Smooth muscle cell (in vitro differentiated cells): ENCODE data around the gene TBC1D8. TPM values are rescaled to one million over a fixed set of nuclear protein-coding genes. Genes with fewer than 3 reads are reported as not detected.

ENCODE experiments used
- DNase-seq: peaks from one replicate; lab custom pipeline; 2025; ENCODE audit not compliant: unreplicated experiment; lab: John Stamatoyannopoulos, UW
- H2AFZ ChIP-seq: fragments of 200-600 bp; sonication (generic); 2 replicates; pipeline ENCODE4 v1.6.0; 2016; ENCODE audit warnings: antibody characterized with exemption, low read depth, mild to moderate bottlenecking
- H3F3A ChIP-seq: fragments of 200-600 bp; sonication (generic); 2 replicates; pipeline ENCODE4 v1.6.0; 2017; ENCODE audit warnings: antibody characterized with exemption, low read depth
- H3K27ac ChIP-seq: fragments of 200-600 bp; sonication (generic); 2 replicates; pipeline ENCODE4 v1.5.1; 2016; ENCODE audit warnings: low read depth, mild to moderate bottlenecking
- H3K27me3 ChIP-seq: fragments of 200-600 bp; sonication (generic); 2 replicates; pipeline ENCODE4 v1.6.1; 2016; ENCODE audit warnings: low read depth, mild to moderate bottlenecking
- H3K36me3 ChIP-seq: fragments of 200-600 bp; sonication (generic); 2 replicates; pipeline ENCODE4 v1.5.1; 2016; ENCODE audit warnings: low read depth
- H3K4me1 ChIP-seq: fragments of 200-600 bp; sonication (generic); 2 replicates; pipeline ENCODE4 v1.5.1; 2016; ENCODE audit warnings: low read depth
- H3K4me2 ChIP-seq: fragments of 200-600 bp; sonication (generic); 2 replicates; pipeline ENCODE4 v1.6.0; 2016; ENCODE audit warnings: mild to moderate bottlenecking
- H3K4me3 ChIP-seq: fragments of 200-600 bp; sonication (generic); 2 replicates; pipeline ENCODE4 v1.5.1; 2016; ENCODE audit warnings: mild to moderate bottlenecking
- H3K79me2 ChIP-seq: fragments of 200-600 bp; sonication (generic); 2 replicates; pipeline ENCODE4 v1.6.0; 2016; ENCODE audit warnings: low read depth, mild to moderate bottlenecking
- H3K9ac ChIP-seq: fragments of 200-600 bp; sonication (generic); 2 replicates; pipeline ENCODE4 v1.6.0; 2016; ENCODE audit warnings: low read depth
- H3K9me3 ChIP-seq: fragments of 200-600 bp; sonication (generic); replicated peaks from 2 replicates; pipeline ENCODE4 v1.5.1; 2016; ENCODE audit warnings: low read depth
- H4K20me1 ChIP-seq: fragments of 200-600 bp; sonication (generic); 2 replicates; pipeline ENCODE4 v1.6.0; 2016; ENCODE audit warnings: low read depth
- WGBS: methylation state at CpG from one replicate; pipeline ENCODE4 v1.1.7; 2016; ENCODE audit warnings: low lambda C conversion rate; 5-methylcytosine and 5-hydroxymethylcytosine counted together
- polyA plus RNA-seq: library from polyadenylated mRNA; unstranded; fragments of >200 nt; fragmentation: Nextera tagmentation; extraction: Ambion mirVana; gene quantifications from 2 replicates; pipeline ENCODE4 v1.2.1, GENCODE V29; 2016
- total RNA-seq: library from RNA; depleted of rRNA; stranded (reverse); fragments of >200 nt; gene quantifications from 2 replicates; pipeline ENCODE4 v1.2.3, GENCODE V29; 2014
- TF ChIP-seq, protein P1 (sequence below): fragments of 200-600 bp; sonication (generic); IDR thresholded peaks from 2 replicates; pipeline ENCODE4 v1.5.1; 2017; ENCODE audit warnings: borderline replicate concordance, mild to moderate bottlenecking, antibody characterized with exemption; ENCODE audit not compliant: insufficient read depth, poor library complexity, severe bottlenecking

The TBC1D8 gene
- total and polyA plus RNA-seq, 2 experiments from 2014 or later: 0.89 to 15.1 TPM

GRCh38 chr2:101106453-101107181 is 44.6 kb downstream of the TBC1D8 start:
- Histone ChIP-seq H3K27ac (no peak overlapping the region), H3F3A (no peaks in the 10 kb centered on the region), H3K36me3 (no peaks in the 10 kb centered on the region), H3K79me2 (no peaks in the 10 kb centered on the region), H3K9ac (no peak overlapping the region), H4K20me1 (no peaks in the 10 kb centered on the region), H3K27me3 (no peaks in the 10 kb centered on the region), H3K9me3 (no peaks in the 10 kb centered on the region), H3K4me1 (no peaks in the 10 kb centered on the region), H3K4me2 (no peak overlapping the region), H3K4me3 (no peak overlapping the region), H2AFZ (no peak overlapping the region)
- TF ChIP-seq, protein P1, sequence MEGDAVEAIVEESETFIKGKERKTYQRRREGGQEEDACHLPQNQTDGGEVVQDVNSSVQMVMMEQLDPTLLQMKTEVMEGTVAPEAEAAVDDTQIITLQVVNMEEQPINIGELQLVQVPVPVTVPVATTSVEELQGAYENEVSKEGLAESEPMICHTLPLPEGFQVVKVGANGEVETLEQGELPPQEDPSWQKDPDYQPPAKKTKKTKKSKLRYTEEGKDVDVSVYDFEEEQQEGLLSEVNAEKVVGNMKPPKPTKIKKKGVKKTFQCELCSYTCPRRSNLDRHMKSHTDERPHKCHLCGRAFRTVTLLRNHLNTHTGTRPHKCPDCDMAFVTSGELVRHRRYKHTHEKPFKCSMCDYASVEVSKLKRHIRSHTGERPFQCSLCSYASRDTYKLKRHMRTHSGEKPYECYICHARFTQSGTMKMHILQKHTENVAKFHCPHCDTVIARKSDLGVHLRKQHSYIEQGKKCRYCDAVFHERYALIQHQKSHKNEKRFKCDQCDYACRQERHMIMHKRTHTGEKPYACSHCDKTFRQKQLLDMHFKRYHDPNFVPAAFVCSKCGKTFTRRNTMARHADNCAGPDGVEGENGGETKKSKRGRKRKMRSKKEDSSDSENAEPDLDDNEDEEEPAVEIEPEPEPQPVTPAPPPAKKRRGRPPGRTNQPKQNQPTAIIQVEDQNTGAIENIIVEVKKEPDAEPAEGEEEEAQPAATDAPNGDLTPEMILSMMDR: no peak
- no peak for DNase-seq
- WGBS: 76% methylated on average over 12 of the region's 12 CpGs

DNA sequence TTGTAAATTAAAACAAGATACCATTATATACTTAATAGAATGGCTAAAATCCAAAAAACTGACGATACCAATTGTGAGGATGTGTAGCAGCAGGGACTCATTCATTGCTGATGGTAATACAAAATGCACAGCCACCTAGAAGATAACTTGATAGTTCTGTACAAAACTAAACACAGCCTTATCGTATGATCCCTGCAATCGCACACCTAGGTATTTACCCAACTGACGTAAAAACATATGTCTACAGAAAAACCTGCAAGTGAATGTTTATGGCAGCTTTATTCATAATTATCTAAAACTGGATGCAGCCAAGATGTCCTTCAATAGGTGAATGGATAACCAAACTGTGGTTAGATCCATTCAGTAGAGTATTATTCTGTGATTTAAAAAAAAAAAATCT is 45.5 kb downstream of the TBC1D8 start:
- no peak overlapping the region for H3K27ac ChIP-seq
- 92% methylated on average over 4 of the region's 4 CpGs for WGBS
- H3K9ac ChIP-seq: no peak overlapping the region

GRCh38 chr2:101097638-101098037 is 53.5 kb downstream of the TBC1D8 start:
- H3K9ac ChIP-seq: no peak overlapping the region
- no peak for DNase-seq
- H3K9me3 ChIP-seq: no peaks in the 10 kb centered on the region
- H3K4me3 ChIP-seq: no peak overlapping the region
- no peaks in the 10 kb centered on the region for H3F3A ChIP-seq
- TF ChIP-seq, protein P1: no peak
- no peaks in the 10 kb centered on the region for H3K4me1 ChIP-seq
- H3K79me2 ChIP-seq: no peaks in the 10 kb centered on the region
- H2AFZ ChIP-seq: no peak overlapping the region
- no peak overlapping the region for H3K27ac ChIP-seq
- H3K4me2 ChIP-seq: no peak overlapping the region
- no peaks in the 10 kb centered on the region for H4K20me1 ChIP-seq
- H3K36me3 ChIP-seq: no peaks in the 10 kb centered on the region
- no peaks in the 10 kb centered on the region for H3K27me3 ChIP-seq

More for the DNA sequence above, 45.5 kb downstream of the TBC1D8 start:
- no peak for DNase-seq
- Histone ChIP-seq H3K79me2 (no peaks in the 10 kb centered on the region), H4K20me1 (no peaks in the 10 kb centered on the region), H2AFZ (no peak overlapping the region), H3K36me3 (no peaks in the 10 kb centered on the region), H3K9me3 (no peaks in the 10 kb centered on the region), H3K4me2 (no peak overlapping the region), H3K4me3 (no peak overlapping the region), H3F3A (no peaks in the 10 kb centered on the region), H3K4me1 (no peaks in the 10 kb centered on the region), H3K27me3 (no peaks in the 10 kb centered on the region)
- TF ChIP-seq, protein P1: no peak

GRCh38 chr2:101096619-101097142 is 54.5 kb downstream of the TBC1D8 start:
- Histone ChIP-seq H3K4me2 (no peak overlapping the region), H3K79me2 (no peaks in the 10 kb centered on the region), H3K27ac (no peak overlapping the region), H3F3A (no peaks in the 10 kb centered on the region), H3K36me3 (no peaks in the 10 kb centered on the region), H3K4me1 (no peaks in the 10 kb centered on the region), H3K27me3 (no peaks in the 10 kb centered on the region), H4K20me1 (no peaks in the 10 kb centered on the region), H3K4me3 (no peak overlapping the region), H3K9ac (no peak overlapping the region), H3K9me3 (no peaks in the 10 kb centered on the region), H2AFZ (no peak overlapping the region)
- TF ChIP-seq, protein P1: no peak
- DNase-seq: no peak
- 95% methylated on average over 4 of the region's 4 CpGs for WGBS
